ENCODE data around the gene IQGAP2.

DNA sequence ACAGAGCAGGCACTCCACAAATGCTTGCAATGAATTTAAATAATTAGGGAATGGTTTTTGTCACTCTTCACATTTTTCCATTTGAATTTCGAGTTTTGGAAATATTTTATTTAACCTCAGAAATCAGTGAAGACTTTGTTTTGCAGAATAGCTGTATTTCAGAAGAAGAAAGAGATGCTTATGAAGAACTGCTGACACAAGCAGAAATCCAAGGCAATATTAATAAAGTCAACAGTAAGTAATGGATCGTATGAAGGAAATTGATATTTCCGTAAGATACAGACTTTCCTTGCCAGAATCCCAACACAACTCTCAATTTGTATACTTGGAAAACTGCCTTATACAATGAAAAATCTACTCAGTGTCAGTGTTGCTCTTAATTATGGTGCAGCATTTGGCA, 189.6 kb downstream of the IQGAP2 start:
- no peak for TF ChIP-seq POLR2A (IDR thresholded peaks at IDR 0.05)
- TF ChIP-seq, protein P1, sequence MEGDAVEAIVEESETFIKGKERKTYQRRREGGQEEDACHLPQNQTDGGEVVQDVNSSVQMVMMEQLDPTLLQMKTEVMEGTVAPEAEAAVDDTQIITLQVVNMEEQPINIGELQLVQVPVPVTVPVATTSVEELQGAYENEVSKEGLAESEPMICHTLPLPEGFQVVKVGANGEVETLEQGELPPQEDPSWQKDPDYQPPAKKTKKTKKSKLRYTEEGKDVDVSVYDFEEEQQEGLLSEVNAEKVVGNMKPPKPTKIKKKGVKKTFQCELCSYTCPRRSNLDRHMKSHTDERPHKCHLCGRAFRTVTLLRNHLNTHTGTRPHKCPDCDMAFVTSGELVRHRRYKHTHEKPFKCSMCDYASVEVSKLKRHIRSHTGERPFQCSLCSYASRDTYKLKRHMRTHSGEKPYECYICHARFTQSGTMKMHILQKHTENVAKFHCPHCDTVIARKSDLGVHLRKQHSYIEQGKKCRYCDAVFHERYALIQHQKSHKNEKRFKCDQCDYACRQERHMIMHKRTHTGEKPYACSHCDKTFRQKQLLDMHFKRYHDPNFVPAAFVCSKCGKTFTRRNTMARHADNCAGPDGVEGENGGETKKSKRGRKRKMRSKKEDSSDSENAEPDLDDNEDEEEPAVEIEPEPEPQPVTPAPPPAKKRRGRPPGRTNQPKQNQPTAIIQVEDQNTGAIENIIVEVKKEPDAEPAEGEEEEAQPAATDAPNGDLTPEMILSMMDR (IDR thresholded peaks at IDR 0.05): no peak
